Stomach (tissue), 4 donors: ENCODE measurements around the gene IWS1.
"Not testable (repeated sequence)": the region's sequence is repeated elsewhere in the genome, so short reads cannot be mapped to it uniquely, and the experiment has no call there.

Experiments used
- EP300 ChIP-seq: sonication (generic); formaldehyde crosslinking; IDR thresholded peaks from one replicate; pipeline ENCODE4 v1.6.1; 2017; ENCODE audit warnings: antibody characterized with exemption
- POLR2A ChIP-seq, 4 donors: fragments of 450-650 bp; IDR thresholded peaks; one replicate each; pipeline ENCODE4 v1.6.1; 2016; ENCODE audit warnings: antibody characterized with exemption in 4 of 4, control low read depth in 2 of 4, mild to moderate bottlenecking in 1 of 4, moderate library complexity in 1 of 4
- POLR2AphosphoS5 ChIP-seq, 3 donors: sonication (generic); formaldehyde crosslinking; IDR thresholded peaks; one replicate each; pipeline ENCODE4 v1.6.1; 2016; ENCODE audit warnings: antibody characterized with exemption in 3 of 3
- TF ChIP-seq, protein P1 (sequence below), 7 experiments: fragments of 450-650 bp in 4 of 7; fragments of 200-600 bp in 3 of 7; sonication (generic) in 3 of 7; IDR thresholded peaks; one replicate each; pipeline ENCODE4 v1.5.1; 2016 to 2019; ENCODE audit warnings: antibody characterized with exemption in 7 of 7, control low read depth in 2 of 7, mild to moderate bottlenecking in 1 of 7

DNA sequence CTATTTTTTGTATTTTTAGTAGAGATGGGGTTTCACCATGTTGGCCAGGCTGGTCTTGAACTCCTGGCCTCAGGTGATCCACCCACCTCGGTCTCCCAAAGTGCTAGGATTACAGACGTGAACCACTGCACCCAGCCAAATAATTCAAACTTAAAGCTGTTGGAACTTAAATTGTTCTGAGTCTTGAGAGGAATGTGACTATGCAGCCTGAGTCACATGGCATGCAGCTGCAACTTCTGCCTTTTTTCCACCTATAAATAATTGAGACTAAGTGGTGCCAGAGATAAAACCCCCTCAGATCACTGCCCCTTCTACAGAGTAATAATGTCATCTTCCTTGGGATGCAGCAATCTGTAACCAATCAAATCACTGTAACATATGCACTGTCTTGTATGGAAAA, 3.1 kb upstream of the IWS1 start:
- TF ChIP-seq POLR2A (IDR thresholded peaks at IDR 0.05); POLR2AphosphoS5 (IDR thresholded peaks at IDR 0.05); EP300: not testable (repeated sequence)
- TF ChIP-seq, protein P1, sequence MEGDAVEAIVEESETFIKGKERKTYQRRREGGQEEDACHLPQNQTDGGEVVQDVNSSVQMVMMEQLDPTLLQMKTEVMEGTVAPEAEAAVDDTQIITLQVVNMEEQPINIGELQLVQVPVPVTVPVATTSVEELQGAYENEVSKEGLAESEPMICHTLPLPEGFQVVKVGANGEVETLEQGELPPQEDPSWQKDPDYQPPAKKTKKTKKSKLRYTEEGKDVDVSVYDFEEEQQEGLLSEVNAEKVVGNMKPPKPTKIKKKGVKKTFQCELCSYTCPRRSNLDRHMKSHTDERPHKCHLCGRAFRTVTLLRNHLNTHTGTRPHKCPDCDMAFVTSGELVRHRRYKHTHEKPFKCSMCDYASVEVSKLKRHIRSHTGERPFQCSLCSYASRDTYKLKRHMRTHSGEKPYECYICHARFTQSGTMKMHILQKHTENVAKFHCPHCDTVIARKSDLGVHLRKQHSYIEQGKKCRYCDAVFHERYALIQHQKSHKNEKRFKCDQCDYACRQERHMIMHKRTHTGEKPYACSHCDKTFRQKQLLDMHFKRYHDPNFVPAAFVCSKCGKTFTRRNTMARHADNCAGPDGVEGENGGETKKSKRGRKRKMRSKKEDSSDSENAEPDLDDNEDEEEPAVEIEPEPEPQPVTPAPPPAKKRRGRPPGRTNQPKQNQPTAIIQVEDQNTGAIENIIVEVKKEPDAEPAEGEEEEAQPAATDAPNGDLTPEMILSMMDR (IDR thresholded peaks at IDR 0.05): not testable (repeated sequence)
